ENCODE measurements around the gene ADAT3.

Gene ADAT3

DNA sequence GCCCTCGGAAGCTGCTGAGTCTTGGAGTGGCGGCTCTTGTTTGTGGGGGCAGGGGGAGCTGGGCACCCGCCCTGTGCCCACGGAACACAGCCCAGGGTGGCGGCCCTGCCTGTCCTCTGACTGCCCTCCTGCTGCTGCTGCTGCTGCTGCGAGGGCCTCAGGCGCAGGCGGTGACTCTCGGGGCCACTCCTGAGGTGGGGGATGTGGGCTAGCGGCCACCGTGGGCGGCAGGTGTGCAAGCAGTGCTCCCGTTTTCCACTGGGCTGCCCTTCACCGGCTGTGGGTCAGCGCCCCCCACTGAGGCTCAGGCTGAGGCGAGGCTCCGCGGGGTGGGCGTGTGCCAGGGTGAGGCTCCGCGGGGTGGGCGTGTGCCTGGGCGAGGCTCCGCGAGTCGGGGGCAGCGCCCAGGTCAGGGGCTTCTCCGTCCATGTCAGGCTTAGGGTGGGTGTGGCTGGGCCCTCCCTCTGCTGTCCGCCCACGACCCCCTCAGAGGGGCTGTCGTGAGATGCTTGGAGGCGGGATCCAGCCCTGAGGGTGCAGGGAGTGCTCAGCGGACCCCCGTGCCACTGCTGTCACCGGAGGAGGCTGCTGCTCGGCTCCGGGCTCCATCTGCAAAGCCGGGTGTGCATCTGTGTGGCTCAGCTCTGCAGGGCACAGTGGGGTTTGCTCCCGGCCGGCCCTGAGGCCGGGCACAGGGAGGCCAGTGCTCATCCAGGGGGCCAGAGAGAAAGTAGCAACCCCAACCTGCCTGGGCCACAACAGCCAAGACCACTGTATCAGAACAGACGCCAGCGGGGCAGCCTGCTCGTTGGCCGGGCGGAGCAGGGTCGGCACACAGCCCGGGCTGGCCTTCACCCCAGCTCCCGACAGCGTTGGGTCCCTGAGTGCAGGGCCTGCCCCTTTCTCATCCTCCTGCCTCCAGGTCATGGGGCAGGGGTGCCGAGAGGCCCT lies 50.2 kb downstream of the ADAT3 start:
- TF ChIP-seq, protein P1, sequence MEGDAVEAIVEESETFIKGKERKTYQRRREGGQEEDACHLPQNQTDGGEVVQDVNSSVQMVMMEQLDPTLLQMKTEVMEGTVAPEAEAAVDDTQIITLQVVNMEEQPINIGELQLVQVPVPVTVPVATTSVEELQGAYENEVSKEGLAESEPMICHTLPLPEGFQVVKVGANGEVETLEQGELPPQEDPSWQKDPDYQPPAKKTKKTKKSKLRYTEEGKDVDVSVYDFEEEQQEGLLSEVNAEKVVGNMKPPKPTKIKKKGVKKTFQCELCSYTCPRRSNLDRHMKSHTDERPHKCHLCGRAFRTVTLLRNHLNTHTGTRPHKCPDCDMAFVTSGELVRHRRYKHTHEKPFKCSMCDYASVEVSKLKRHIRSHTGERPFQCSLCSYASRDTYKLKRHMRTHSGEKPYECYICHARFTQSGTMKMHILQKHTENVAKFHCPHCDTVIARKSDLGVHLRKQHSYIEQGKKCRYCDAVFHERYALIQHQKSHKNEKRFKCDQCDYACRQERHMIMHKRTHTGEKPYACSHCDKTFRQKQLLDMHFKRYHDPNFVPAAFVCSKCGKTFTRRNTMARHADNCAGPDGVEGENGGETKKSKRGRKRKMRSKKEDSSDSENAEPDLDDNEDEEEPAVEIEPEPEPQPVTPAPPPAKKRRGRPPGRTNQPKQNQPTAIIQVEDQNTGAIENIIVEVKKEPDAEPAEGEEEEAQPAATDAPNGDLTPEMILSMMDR (IDR thresholded peaks at IDR 0.05; ENCODE audit: low read depth, low read length, missing control alignments): no peak
- H3K4me3 ChIP-seq (replicated peaks; ENCODE audit: low read depth, low read length): no peak overlapping the region
- DNase-seq (ENCODE audit: extremely low read depth, low read depth): no peak

DNA sequence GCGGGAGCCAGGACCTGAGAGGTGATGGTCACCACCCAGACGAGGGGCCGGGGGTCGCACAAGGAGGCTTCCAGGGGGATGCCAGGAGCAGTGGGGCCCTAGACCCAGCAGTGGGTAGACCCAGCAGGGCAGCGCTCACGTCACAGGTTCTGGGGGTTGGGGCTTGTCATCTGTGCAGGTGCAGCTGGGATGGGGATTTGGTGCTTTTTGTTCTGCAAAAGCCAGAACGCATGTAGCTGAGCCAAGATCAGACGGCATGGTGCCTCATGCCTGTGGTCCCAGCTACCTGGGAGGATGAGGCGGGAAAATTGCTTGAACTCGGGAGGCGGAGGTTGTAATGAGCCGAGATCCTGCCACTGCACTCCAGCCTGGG lies 50.9 kb downstream of the ADAT3 start:
- DNase-seq (ENCODE audit: extremely low read depth, low read depth): no peak
- TF ChIP-seq, protein P1 (IDR thresholded peaks at IDR 0.05; ENCODE audit: low read depth, low read length, missing control alignments): no peak
- H3K4me3 ChIP-seq (replicated peaks; ENCODE audit: low read depth, low read length): no peak overlapping the region

DNA sequence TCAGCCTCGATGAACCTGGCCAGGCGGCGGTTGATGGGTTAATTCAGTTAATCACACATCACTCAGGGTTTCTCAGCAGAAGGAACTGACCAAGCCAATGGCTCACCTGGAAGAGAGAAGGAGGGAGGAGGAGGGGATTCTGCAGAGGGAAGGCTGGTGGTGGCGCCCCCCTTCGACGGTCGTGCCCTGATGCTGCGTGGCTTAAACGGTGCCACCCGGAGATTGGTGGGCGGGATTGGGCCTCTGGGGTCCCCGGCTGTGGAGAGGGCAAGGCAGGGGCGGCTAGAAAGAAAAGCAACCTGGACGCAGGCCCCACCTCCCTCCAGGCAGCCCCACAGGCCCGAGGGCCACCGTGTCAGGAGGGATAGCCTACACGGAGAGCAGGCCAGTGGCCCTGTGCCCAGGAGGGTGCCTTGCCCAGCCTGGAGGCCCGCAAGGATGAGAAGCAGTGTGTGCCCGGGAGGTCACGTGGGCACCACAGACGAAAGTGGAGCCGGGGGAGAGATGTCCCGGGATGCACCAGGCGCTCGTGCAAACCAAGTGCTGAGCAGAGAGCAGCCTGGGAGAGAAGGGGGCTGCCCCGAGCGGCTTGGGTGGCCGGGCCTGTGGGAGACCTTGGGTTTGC lies 51.8 kb downstream of the ADAT3 start:
- DNase-seq (ENCODE audit: extremely low read depth, low read depth): no peak
- H3K4me3 ChIP-seq (replicated peaks; ENCODE audit: low read depth, low read length): no peak overlapping the region
- TF ChIP-seq, protein P1 (IDR thresholded peaks at IDR 0.05; ENCODE audit: low read depth, low read length, missing control alignments): no peak

DNA sequence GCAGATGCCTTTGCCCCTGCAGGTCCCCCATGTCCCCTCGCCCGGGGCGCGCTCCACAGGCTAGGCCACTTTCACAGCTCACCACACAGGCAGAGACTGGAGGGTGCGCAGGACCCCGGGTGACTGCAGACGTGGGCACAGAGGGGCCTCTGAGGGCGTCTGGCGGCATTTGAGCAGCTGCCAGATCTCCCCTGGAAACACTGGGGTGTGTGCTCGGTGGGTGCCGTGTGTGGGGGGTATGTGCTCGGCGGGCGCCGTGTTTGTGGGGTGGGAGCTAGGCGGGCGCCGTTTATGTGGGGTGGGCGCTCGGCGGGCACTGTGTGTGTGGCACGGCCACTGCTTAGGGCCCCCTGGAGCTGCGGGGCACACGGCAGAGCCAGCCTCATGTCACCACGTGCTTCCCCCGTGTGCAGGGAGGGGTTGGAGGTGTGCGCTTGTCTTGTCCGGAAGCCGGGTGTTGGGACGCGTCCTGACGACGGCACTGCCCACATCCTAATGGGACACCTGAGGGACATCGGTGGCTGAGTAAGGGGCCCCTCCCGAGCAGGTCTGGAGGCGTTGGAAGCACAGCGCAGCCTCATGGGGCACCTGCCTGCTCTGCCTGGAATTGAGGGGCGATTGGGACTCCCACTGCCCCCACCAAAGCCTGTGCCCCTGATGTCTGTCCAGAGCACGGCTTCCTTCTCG lies 52.5 kb downstream of the ADAT3 start:
- DNase-seq (ENCODE audit: extremely low read depth, low read depth): no peak
- no peak overlapping the region for H3K4me3 ChIP-seq (replicated peaks; ENCODE audit: low read depth, low read length)
- TF ChIP-seq, protein P1 (IDR thresholded peaks at IDR 0.05; ENCODE audit: low read depth, low read length, missing control alignments): no peak

DNA sequence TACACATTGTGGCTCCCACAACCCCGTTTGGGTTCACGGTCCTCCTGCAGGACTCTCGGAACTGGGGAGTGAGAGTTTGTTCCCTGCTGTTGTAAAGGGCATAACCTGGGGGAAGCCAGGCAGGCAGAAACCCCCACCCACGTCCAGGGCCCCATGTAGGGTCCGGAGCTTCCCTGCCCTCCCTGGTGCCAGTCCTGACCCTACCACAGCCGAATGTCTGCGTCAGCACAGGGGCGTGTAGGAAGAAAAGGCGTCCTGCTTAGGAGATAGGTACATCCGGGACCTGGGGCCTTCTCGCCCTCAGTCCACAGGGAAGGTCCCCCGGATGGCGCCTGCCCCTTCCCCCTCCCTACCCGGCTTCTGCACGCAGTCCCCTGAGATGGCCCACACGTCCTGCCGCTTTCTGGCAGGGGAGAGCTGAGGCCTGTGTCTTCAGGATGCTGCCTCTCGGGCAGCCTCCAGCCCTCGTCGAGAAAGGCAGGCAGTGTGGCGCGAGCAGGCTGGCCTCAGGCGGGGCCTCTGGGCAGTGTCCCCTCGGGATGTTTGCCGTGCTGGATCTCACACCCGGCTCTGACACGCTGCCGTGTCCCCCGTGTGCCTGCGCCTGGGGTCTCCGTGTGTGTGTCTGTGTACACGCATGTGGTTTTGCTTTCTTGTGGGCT lies 54.9 kb downstream of the ADAT3 start:
- no peak for DNase-seq (ENCODE audit: extremely low read depth, low read depth)
- TF ChIP-seq, protein P1 (IDR thresholded peaks at IDR 0.05; ENCODE audit: low read depth, low read length, missing control alignments): no peak
- no peak overlapping the region for H3K4me3 ChIP-seq (replicated peaks; ENCODE audit: low read depth, low read length)

Data from HFF-Myc (cell line).